Upper lobe of left lung (tissue), 4 donors: ENCODE data around the gene GUCY1A1.

Experiments
- CTCF ChIP-seq, 6 experiments: fragments of 450-650 bp in 4 of 6; fragments of 200-600 bp in 2 of 6; sonication (generic) in 2 of 6; IDR thresholded peaks; one replicate each; pipeline ENCODE4 v1.5.1; 2016 to 2019; ENCODE audit warnings: antibody characterized with exemption in 6 of 6
- EP300 ChIP-seq, 4 donors: sonication (generic); formaldehyde crosslinking; IDR thresholded peaks; one replicate each; pipeline ENCODE4 v1.5.1; 2017; ENCODE audit warnings: antibody characterized with exemption in 4 of 4, control low read depth in 2 of 4
- POLR2AphosphoS5 ChIP-seq, 2 donors: sonication (generic); formaldehyde crosslinking; IDR thresholded peaks; one replicate each; pipeline ENCODE4 v1.5.1; 2017; ENCODE audit warnings: antibody characterized with exemption in 2 of 2

GRCh38 chr4:155690044-155690837 is 23.6 kb downstream of the GUCY1A1 start:
- no peak for TF ChIP-seq CTCF (IDR thresholded peaks at IDR 0.05)
- no peak for TF ChIP-seq EP300 (IDR thresholded peaks at IDR 0.05)
- no peak for TF ChIP-seq POLR2AphosphoS5 (IDR thresholded peaks at IDR 0.05)
